HepG2 (cell line): ENCODE measurements around the gene CSNK2B. TPM values are rescaled to one million over a fixed set of nuclear protein-coding genes. Genes with fewer than 3 reads are reported as not detected.
A peak's percentile ranks its signal among the peaks of the same experiment; 100 is the strongest.

Experiments used
- ASH2L ChIP-seq: fragments of 300-600, 200-600 bp; sonication (generic); IDR thresholded peaks from 2 replicates; pipeline ENCODE4 v1.7.0; 2017; ENCODE audit warnings: low read depth, mild to moderate bottlenecking, moderate library complexity, mixed read lengths, low read length; ENCODE audit not compliant: insufficient read length
- MAFF ChIP-seq: IDR thresholded peaks from 2 replicates; pipeline ENCODE4 v1.6.1; 2011; ENCODE audit warnings: low read depth, low read length, improper control_type of control experiment
- MAFG ChIP-seq: sonication (generic); formaldehyde crosslinking; IDR thresholded peaks from 2 replicates; pipeline ENCODE4 v1.5.1; 2020; ENCODE audit warnings: mild to moderate bottlenecking, missing genetic modification reagents
- MIER2 ChIP-seq: IDR thresholded peaks from 2 replicates; pipeline ENCODE4 v1.6.1; 2016; ENCODE audit warnings: missing biosample characterization, missing genetic modification reagents
- NPAS2 ChIP-seq: sonication (generic); formaldehyde crosslinking; IDR thresholded peaks from 2 replicates; pipeline ENCODE4 v1.8.0; 2022; ENCODE audit warnings: mild to moderate bottlenecking, missing genetic modification reagents, borderline replicate concordance
- NR2C2 ChIP-seq: sonication (generic); formaldehyde crosslinking; IDR thresholded peaks from 2 replicates; pipeline ENCODE4 v1.4.0; 2020; ENCODE audit warnings: missing genetic modification reagents, mild to moderate bottlenecking, moderate library complexity, borderline replicate concordance
- PRMT3 ChIP-seq: sonication (generic); formaldehyde crosslinking; IDR thresholded peaks from 2 replicates; pipeline ENCODE4 v1.8.1; 2022; ENCODE audit warnings: low read depth, mild to moderate bottlenecking, moderate library complexity, missing genetic modification reagents, borderline replicate concordance
- SMARCE1 ChIP-seq: fragments of 450-650 bp; IDR thresholded peaks from 2 replicates; pipeline ENCODE4 v1.6.1; 2017; ENCODE audit warnings: borderline replicate concordance
- ZNF672 ChIP-seq: sonication (generic); formaldehyde crosslinking; IDR thresholded peaks from 2 replicates; pipeline ENCODE4 v1.8.1; 2022; ENCODE audit warnings: missing genetic modification reagents
- polyA plus RNA-seq, 8 experiments: library from polyadenylated mRNA; depleted of rRNA in 3 of 8; stranded (reverse) in 7 of 8; unstranded in 1 of 8; fragments of >200 nt; fragmentation: Illumina TruSeq in 4 of 8; extraction: Trizol in 4 of 8; gene quantifications; 2 replicates each; pipeline versions ENCODE4 v1.2.1 to v1.2.3, GENCODE V29; 2011 to 2016; ENCODE audit warnings: low read depth in 4 of 8, missing spikeins in 1 of 8, mixed read lengths in 1 of 8; ENCODE audit not compliant: insufficient read depth in 1 of 8
- total RNA-seq, 5 experiments: library from RNA; depleted of rRNA; stranded (reverse); fragments of >200 nt; fragmentation: Illumina TruSeq; extraction: Trizol; gene quantifications; 2 replicates each; pipeline ENCODE4 v1.2.3, GENCODE V29; 2016; ENCODE audit warnings: low read depth in 1 of 5
- TF ChIP-seq, protein P1 (sequence below): sonication (generic); formaldehyde crosslinking; IDR thresholded peaks from 2 replicates; pipeline ENCODE4 v1.9.0; 2021; ENCODE audit warnings: mild to moderate bottlenecking, missing genetic modification reagents
- TF ChIP-seq, protein P2 (sequence below): sonication (generic); formaldehyde crosslinking; IDR thresholded peaks from 2 replicates; pipeline ENCODE4 v1.8.0; 2022; ENCODE audit warnings: missing genetic modification reagents, low read depth, mild to moderate bottlenecking, borderline replicate concordance
- TF ChIP-seq, protein P3 (sequence below): IDR thresholded peaks from 2 replicates; pipeline ENCODE4 v1.6.1; 2016; ENCODE audit warnings: low read depth, control low read depth
- TF ChIP-seq, protein P4 (sequence below): sonication (generic); formaldehyde crosslinking; IDR thresholded peaks from 2 replicates; pipeline ENCODE4 v1.4.0; 2020; ENCODE audit warnings: missing genetic modification reagents
- TF ChIP-seq, protein P5 (sequence below): IDR thresholded peaks from 2 replicates; pipeline ENCODE4 v1.6.1; 2016; ENCODE audit warnings: mild to moderate bottlenecking, missing biosample characterization, missing genetic modification reagents

The CSNK2B gene
- total and polyA plus RNA-seq, 2 of the 13 experiments (the other 11 are each of a cell fraction or from before 2014, with no cell fraction given), result 111 to 296 TPM

DNA sequence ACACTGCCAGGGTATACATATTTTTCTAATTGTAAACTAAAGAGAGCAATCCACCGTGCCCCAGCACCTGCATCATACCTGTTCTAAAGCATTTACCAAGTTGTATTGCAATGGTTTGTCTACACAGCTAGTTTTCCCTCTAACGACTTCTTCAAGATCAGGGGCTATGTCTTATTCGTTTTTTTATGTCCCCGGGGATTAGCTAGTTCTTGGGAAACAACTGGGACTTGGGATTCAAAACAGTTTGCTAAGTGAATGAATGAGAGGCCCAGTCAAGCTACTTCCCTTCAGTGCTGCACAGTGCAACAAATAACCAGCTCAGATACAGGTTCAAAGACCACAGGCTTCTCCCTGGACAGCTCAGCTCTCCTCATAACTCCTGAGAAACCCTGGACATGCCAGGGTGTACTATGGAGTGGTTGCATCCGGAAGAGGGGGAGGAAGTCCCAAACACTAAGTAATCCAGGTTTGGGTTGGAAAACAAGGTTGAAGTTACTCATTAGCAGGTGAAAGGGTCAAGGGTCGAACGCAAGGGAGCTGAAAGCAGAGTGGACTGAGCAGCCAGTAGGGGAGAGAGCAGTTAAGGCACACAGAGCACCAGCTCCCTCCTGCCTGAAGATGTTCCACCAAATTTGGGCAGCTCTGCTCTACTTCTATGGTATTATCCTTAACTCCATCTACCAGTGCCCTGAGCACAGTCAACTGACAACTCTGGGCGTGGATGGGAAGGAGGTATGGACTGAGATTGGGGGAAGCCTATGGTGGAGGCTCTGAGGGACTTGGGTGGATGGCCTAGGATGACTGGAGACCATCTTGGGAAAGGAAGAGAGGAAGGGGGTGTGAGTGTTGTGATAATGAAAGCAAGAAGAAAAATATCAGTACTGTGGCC lies 10.3 kb upstream of the CSNK2B start, which contains the start of gene APOM (continued):
- TF ChIP-seq, protein P1, sequence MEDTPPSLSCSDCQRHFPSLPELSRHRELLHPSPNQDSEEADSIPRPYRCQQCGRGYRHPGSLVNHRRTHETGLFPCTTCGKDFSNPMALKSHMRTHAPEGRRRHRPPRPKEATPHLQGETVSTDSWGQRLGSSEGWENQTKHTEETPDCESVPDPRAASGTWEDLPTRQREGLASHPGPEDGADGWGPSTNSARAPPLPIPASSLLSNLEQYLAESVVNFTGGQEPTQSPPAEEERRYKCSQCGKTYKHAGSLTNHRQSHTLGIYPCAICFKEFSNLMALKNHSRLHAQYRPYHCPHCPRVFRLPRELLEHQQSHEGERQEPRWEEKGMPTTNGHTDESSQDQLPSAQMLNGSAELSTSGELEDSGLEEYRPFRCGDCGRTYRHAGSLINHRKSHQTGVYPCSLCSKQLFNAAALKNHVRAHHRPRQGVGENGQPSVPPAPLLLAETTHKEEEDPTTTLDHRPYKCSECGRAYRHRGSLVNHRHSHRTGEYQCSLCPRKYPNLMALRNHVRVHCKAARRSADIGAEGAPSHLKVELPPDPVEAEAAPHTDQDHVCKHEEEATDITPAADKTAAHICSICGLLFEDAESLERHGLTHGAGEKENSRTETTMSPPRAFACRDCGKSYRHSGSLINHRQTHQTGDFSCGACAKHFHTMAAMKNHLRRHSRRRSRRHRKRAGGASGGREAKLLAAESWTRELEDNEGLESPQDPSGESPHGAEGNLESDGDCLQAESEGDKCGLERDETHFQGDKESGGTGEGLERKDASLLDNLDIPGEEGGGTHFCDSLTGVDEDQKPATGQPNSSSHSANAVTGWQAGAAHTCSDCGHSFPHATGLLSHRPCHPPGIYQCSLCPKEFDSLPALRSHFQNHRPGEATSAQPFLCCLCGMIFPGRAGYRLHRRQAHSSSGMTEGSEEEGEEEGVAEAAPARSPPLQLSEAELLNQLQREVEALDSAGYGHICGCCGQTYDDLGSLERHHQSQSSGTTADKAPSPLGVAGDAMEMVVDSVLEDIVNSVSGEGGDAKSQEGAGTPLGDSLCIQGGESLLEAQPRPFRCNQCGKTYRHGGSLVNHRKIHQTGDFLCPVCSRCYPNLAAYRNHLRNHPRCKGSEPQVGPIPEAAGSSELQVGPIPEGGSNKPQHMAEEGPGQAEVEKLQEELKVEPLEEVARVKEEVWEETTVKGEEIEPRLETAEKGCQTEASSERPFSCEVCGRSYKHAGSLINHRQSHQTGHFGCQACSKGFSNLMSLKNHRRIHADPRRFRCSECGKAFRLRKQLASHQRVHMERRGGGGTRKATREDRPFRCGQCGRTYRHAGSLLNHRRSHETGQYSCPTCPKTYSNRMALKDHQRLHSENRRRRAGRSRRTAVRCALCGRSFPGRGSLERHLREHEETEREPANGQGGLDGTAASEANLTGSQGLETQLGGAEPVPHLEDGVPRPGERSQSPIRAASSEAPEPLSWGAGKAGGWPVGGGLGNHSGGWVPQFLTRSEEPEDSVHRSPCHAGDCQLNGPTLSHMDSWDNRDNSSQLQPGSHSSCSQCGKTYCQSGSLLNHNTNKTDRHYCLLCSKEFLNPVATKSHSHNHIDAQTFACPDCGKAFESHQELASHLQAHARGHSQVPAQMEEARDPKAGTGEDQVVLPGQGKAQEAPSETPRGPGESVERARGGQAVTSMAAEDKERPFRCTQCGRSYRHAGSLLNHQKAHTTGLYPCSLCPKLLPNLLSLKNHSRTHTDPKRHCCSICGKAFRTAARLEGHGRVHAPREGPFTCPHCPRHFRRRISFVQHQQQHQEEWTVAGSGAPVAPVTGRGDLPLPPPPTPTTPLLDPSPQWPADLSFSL (CRISPR knock-in tag), result no peak
- TF ChIP-seq ZNF672 (CRISPR knock-in tag) (no peak), MAFF (0 out of 2 replicates have a peak, but pooled peaks have one; percentile 9), SMARCE1 (no peak), PRMT3 (CRISPR knock-in tag) (peak; percentile 81; the same call in 1 of the 2 replicates), NR2C2 (CRISPR knock-in tag) (peak; percentile 97), MAFG (no peak), ASH2L (peak; percentile 92), NPAS2 (no peak), MIER2 (CRISPR knock-in tag) (peak; percentile 87)
- TF ChIP-seq, protein P2, sequence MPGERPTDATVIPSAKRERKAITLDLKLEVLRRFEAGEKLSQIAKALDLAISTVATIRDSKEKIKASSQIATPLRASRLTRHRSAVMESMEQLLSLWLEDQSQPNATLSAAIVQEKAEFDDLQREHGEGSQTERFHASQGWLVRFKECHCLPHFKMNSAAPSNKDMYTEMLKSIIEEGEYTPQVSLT (CRISPR knock-in tag), result 0 out of 2 replicates have a peak, but pooled peaks have one; percentile 69
- TF ChIP-seq, protein P3, sequence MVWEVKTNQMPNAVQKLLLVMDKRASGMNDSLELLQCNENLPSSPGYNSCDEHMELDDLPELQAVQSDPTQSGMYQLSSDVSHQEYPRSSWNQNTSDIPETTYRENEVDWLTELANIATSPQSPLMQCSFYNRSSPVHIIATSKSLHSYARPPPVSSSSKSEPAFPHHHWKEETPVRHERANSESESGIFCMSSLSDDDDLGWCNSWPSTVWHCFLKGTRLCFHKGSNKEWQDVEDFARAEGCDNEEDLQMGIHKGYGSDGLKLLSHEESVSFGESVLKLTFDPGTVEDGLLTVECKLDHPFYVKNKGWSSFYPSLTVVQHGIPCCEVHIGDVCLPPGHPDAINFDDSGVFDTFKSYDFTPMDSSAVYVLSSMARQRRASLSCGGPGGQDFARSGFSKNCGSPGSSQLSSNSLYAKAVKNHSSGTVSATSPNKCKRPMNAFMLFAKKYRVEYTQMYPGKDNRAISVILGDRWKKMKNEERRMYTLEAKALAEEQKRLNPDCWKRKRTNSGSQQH, result peak; percentile 99; the same call in 1 of the 2 replicates
- TF ChIP-seq, protein P4, sequence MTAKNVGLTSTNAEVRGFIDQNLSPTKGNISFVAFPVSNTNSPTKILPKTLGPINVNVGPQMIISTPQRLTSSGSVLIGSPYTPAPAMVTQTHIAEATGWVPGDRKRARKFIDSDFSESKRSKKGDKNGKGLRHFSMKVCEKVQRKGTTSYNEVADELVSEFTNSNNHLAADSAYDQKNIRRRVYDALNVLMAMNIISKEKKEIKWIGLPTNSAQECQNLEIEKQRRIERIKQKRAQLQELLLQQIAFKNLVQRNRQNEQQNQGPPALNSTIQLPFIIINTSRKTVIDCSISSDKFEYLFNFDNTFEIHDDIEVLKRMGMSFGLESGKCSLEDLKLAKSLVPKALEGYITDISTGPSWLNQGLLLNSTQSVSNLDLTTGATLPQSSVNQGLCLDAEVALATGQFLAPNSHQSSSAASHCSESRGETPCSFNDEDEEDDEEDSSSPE (CRISPR knock-in tag), result peak; percentile 60
- TF ChIP-seq, protein P5, sequence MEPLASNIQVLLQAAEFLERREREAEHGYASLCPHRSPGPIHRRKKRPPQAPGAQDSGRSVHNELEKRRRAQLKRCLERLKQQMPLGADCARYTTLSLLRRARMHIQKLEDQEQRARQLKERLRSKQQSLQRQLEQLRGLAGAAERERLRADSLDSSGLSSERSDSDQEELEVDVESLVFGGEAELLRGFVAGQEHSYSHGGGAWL, result no peak; the same call in 1 of the 2 replicates
